K562 (cell line): ENCODE data around the gene ENDOG. TPM values are rescaled to one million over a fixed set of nuclear protein-coding genes. Genes with fewer than 3 reads are reported as not detected.

Experiments used
- ATAC-seq: fragments of 200-7000 bp; cut with Tn5 transposase; 3 replicates; pipeline ENCODE4 v1.9.1; 2020; ENCODE audit warnings: moderate library complexity
- BruUV-seq: library from RNA; stranded (reverse); fragments of 400-500 nt; replicated peaks from 2 replicates; lab custom pipeline; 2021; lab: Mats Ljungman, UMichigan
- CTCF ChIA-PET: fragments of 300-600 bp; formaldehyde crosslinking; extraction: SDS; loops from one replicate; lab custom pipeline; 2021; ENCODE audit warnings: low intra/inter-chr PET ratio; lab: Yijun Ruan, JAX
- POLR2A ChIA-PET: fragments of 300-600, 350-650 bp; sonication (Branson Sonifier 250); formaldehyde crosslinking; extraction: SDS; loops from one replicate; lab custom pipeline; 2021; ENCODE audit warnings: antibody characterized with exemption, inconsistent platforms; lab: Yijun Ruan, JAX
- DNase-seq, 4 experiments: peaks; one replicate each; pipeline versions ENCODE4 v3.0.0 to v3.0.0-alpha.2; 2011 to 2018; ENCODE audit warnings: low spot score in 3 of 4, mixed read lengths in 3 of 4; ENCODE audit errors: extremely low read depth in 1 of 4
- FAIRE-seq: peaks from 2 replicates; lab custom pipeline; 2011; peaks lifted over from hg19 to GRCh38; lab: Jason Lieb, UNC
- H2AFZ ChIP-seq: 2 replicates; pipeline ENCODE4 v1.6.0; 2011; ENCODE audit warnings: low read depth, low read length, control low read depth, inconsistent platforms
- H3K27ac ChIP-seq: fragments of 200-600 bp; 3 replicates; pipeline ENCODE4 v1.8.0; 2011; ENCODE audit warnings: low read depth, mild to moderate bottlenecking, control low read depth, inconsistent platforms, low read length, moderate library complexity, mixed read lengths; ENCODE audit errors: extremely low read depth
- H3K27me3 ChIP-seq, 2 experiments: fragments of 300-600 bp in 1 of 2; 2 replicates in 1 of 2; 3 replicates in 1 of 2; pipeline versions ENCODE4 v1.6.0 to v1.8.0; 2011; ENCODE audit warnings: inconsistent platforms in 2 of 2, low read length in 2 of 2, mild to moderate bottlenecking in 1 of 2, mixed read lengths in 1 of 2, moderate library complexity in 1 of 2; ENCODE audit not compliant: control insufficient read depth in 2 of 2, insufficient read depth in 2 of 2
- H3K36me3 ChIP-seq: fragments of 300-600 bp; 3 replicates; pipeline ENCODE4 v1.8.0; 2011; ENCODE audit warnings: mild to moderate bottlenecking, low read length, inconsistent platforms; ENCODE audit not compliant: control insufficient read depth, insufficient read depth
- H3K4me1 ChIP-seq, 2 experiments: fragments of 200-600 bp in 1 of 2; replicated peaks in 1 of 2; 2 replicates in 1 of 2; 3 replicates in 1 of 2; pipeline versions ENCODE4 v1.5.1 to v1.8.0; 2011; ENCODE audit warnings: inconsistent platforms in 2 of 2, low read length in 2 of 2, mild to moderate bottlenecking in 1 of 2, mixed read lengths in 1 of 2, moderate library complexity in 1 of 2; ENCODE audit not compliant: control insufficient read depth in 2 of 2, insufficient read depth in 2 of 2
- H3K4me2 ChIP-seq: 2 replicates; pipeline ENCODE4 v1.6.1; 2011; ENCODE audit warnings: low read length, control low read depth, inconsistent platforms, mixed read lengths; ENCODE audit not compliant: insufficient read depth
- H3K4me3 ChIP-seq: fragments of 200-600 bp; sonication (generic), shearing (Covaris generic); 2 replicates; pipeline ENCODE4 v1.5.1; 2016; ENCODE audit warnings: control low read depth, inconsistent platforms
- H3K79me2 ChIP-seq: fragments of 200-600 bp; 3 replicates; pipeline ENCODE4 v1.8.0; 2011; ENCODE audit warnings: low read length, inconsistent platforms; ENCODE audit not compliant: control insufficient read depth, insufficient read depth
- H3K9ac ChIP-seq, 2 experiments: 2 replicates each; pipeline versions ENCODE4 v1.6.0 to v1.6.1; 2011; ENCODE audit warnings: low read depth in 2 of 2, low read length in 2 of 2, control low read depth in 1 of 2, inconsistent platforms in 1 of 2, mild to moderate bottlenecking in 1 of 2, mixed read lengths in 1 of 2; ENCODE audit not compliant: insufficient read depth in 1 of 2
- H3K9me1 ChIP-seq: one replicate; pipeline ENCODE4 v1.6.0; 2011; ENCODE audit warnings: inconsistent platforms, mild to moderate bottlenecking, low read length, moderate library complexity; ENCODE audit not compliant: control insufficient read depth, insufficient read depth
- H3K9me3 ChIP-seq: replicated peaks from 2 replicates; pipeline ENCODE4 v1.5.1; 2011; ENCODE audit warnings: low read depth, low read length, inconsistent platforms; ENCODE audit not compliant: control insufficient read depth, insufficient read depth
- H4K20me1 ChIP-seq: replicated peaks from 2 replicates; pipeline ENCODE4 v1.6.1; 2011; ENCODE audit warnings: low read length, inconsistent platforms, mixed read lengths; ENCODE audit not compliant: control insufficient read depth, insufficient read depth
- CEBPB ChIP-seq: fragments of 450-650 bp; IDR thresholded peaks from 2 replicates; pipeline ENCODE4 v1.6.1; 2016; ENCODE audit warnings: missing genetic modification characterization, missing compliant biosample characterization
- CUX1 ChIP-seq: fragments of 200-800 bp; sonication (Bioruptor generic); IDR thresholded peaks from 2 replicates; pipeline ENCODE4 v1.6.1; 2016; ENCODE audit warnings: missing genetic modification characterization, missing compliant biosample characterization
- ELF4 ChIP-seq: fragments of 450-650 bp; formaldehyde crosslinking; IDR thresholded peaks from 2 replicates; pipeline ENCODE4 v1.4.0; 2022; ENCODE audit warnings: missing genetic modification characterization
- GTF2A2 ChIP-seq: IDR thresholded peaks from 2 replicates; pipeline ENCODE4 v1.6.1; 2016; ENCODE audit warnings: mild to moderate bottlenecking, missing genetic modification characterization, missing compliant biosample characterization
- HOMEZ ChIP-seq: fragments of 250-450 bp; sonication (Bioruptor Pico); IDR thresholded peaks from 2 replicates; pipeline ENCODE4 v1.4.0; 2020; ENCODE audit warnings: mild to moderate bottlenecking, moderate library complexity
- MAX ChIP-seq: sonication (generic); formaldehyde crosslinking; IDR thresholded peaks from 2 replicates; pipeline ENCODE4 v1.9.0; 2022; ENCODE audit warnings: mild to moderate bottlenecking, missing genetic modification reagents
- MYBL2 ChIP-seq, 2 experiments: fragments of 450-650 bp in 1 of 2; sonication (generic) in 1 of 2; formaldehyde crosslinking in 1 of 2; IDR thresholded peaks; 2 replicates each; pipeline versions ENCODE4 v1.6.1 to v1.8.1; 2017 to 2022; ENCODE audit warnings: borderline replicate concordance in 1 of 2, inconsistent platforms in 1 of 2, low read depth in 1 of 2, mild to moderate bottlenecking in 1 of 2, missing genetic modification reagents in 1 of 2, moderate library complexity in 1 of 2
- NFRKB ChIP-seq: fragments of 450-650 bp; IDR thresholded peaks from 2 replicates; pipeline ENCODE4 v1.6.1; 2016; ENCODE audit warnings: low read depth
- PBX2 ChIP-seq, 2 experiments: IDR thresholded peaks in 1 of 2; conservative IDR thresholded peaks in 1 of 2; 2 replicates each; pipeline ENCODE4 v1.6.1; 2016; ENCODE audit warnings: low read depth in 2 of 2, mild to moderate bottlenecking in 1 of 2, missing compliant biosample characterization in 1 of 2, missing genetic modification characterization in 1 of 2, moderate library complexity in 1 of 2
- ZFX ChIP-seq: sonication (generic); formaldehyde crosslinking; IDR thresholded peaks from 2 replicates; pipeline ENCODE4 v1.8.0; 2022; ENCODE audit warnings: mild to moderate bottlenecking, missing genetic modification reagents, moderate library complexity
- ZNF143 ChIP-seq: sonication (generic); formaldehyde crosslinking; IDR thresholded peaks from 2 replicates; pipeline ENCODE4 v1.9.0; 2022; ENCODE audit warnings: mild to moderate bottlenecking, missing genetic modification reagents
- ZNF589 ChIP-seq: fragments of 200-800 bp; sonication (Bioruptor generic); IDR thresholded peaks from 2 replicates; pipeline ENCODE4 v1.6.1; 2016; ENCODE audit warnings: low read depth, missing genetic modification characterization, missing compliant biosample characterization
- WGBS: fragments of 100-300 bp; shearing (Covaris generic); methylation state at CpG from one replicate; pipeline ENCODE4 v1.1.6; 2016; ENCODE audit warnings: low coverage, mixed read lengths; ENCODE audit not compliant: insufficient coverage; ENCODE audit errors: missing lambda C conversion rate; 5-methylcytosine and 5-hydroxymethylcytosine counted together
- in situ Hi-C: fragments of 300-500 bp; cut with MboI; formaldehyde crosslinking; loops from 4 replicates; pipeline ENCODE4 v1.15.0; 2018; ENCODE audit warnings: inconsistent platforms, mixed read lengths
- intact Hi-C: fragments of 100-400 bp; cut with micrococcal nuclease; formaldehyde crosslinking; loops from 2 replicates; pipeline ENCODE4 v1.14.2; 2022
- polyA plus RNA-seq, 8 experiments: library from polyadenylated mRNA; depleted of rRNA in 4 of 8; stranded (reverse) in 5 of 8; unstranded in 3 of 8; fragments of >200 nt; fragmentation: Nextera tagmentation in 2 of 8; fragmentation: Illumina TruSeq in 1 of 8; extraction: Ambion mirVana in 2 of 8; extraction: Trizol in 1 of 8; gene quantifications; 2 replicates each; pipeline versions ENCODE4 v1.2.1 to v1.2.3, GENCODE V29; 2011 to 2014; ENCODE audit warnings: inconsistent platforms in 1 of 8, missing spikeins in 1 of 8
- total RNA-seq, 7 experiments: library from RNA; depleted of rRNA in 6 of 7; stranded (reverse); fragments of >200 nt in 6 of 7; fragmentation: Illumina TruSeq in 2 of 7; extraction: Trizol in 2 of 7; gene quantifications; 2 replicates each; pipeline versions ENCODE4 v1.2.1 to v1.2.3, GENCODE V29; 2011 to 2021; ENCODE audit warnings: low replicate concordance in 1 of 7

Gene ENDOG
- total and polyA plus RNA-seq, 9 of the 15 experiments (the other 6 are each of a cell fraction or from before 2014, with no cell fraction given), result 1.2 to 91.0 (median 25.5) TPM

- in situ Hi-C loops, result no loop called here
- FAIRE-seq (no peak), DNase-seq (peak in 1 of 4 experiments; percentile 2), ATAC-seq (no peak)
- Histone ChIP-seq H3K9me3 (no peaks in the 10 kb centered on the region), H3K9ac (0 out of 4 replicates have a peak overlapping the region, but pooled peaks of 1 of the 2 experiments have one; percentile 52), H3K9me1 (no peaks in the 10 kb centered on the region), H2AFZ (no peak overlapping the region), H3K79me2 (peaks cover 9% of the 10 kb centered on the region), H3K27ac (no peak overlapping the region), H3K27me3 (no peaks in the 10 kb centered on the region), H3K36me3 (peaks cover 22% of the 10 kb centered on the region; the same call in 2 of the 3 replicates), H3K4me1 (peaks cover 2 to 24% of the 10 kb centered on the region in 2 experiments; a peak in 4 of 5 replicates), H4K20me1 (no peaks in the 10 kb centered on the region), H3K4me2 (no peak overlapping the region), H3K4me3 (no peak overlapping the region)
- ChIA-PET POLR2A (no interaction called here), CTCF (no interaction called here)
- intact Hi-C loops, result no loop called here
- BruUV-seq, result no TSS peak
- WGBS, result 79% methylated on average over 7 of the region's 10 CpGs
- TF ChIP-seq ZNF143 (CRISPR knock-in tag), result no peak
- TF ChIP-seq PBX2 (CRISPR knock-in tag; IDR thresholded peaks at IDR 0.05; ENCODE audit: low read depth), result no peak
- no peak for TF ChIP-seq PBX2 (tag; conservative IDR thresholded peaks at IDR 0.05; ENCODE audit: low read depth)
- no peak for TF ChIP-seq CEBPB
- no peak for TF ChIP-seq HOMEZ (CRISPR knock-in tag)
- TF ChIP-seq ZFX (CRISPR knock-in tag), result no peak
- no peak for TF ChIP-seq ZNF589 (CRISPR knock-in tag)
- no peak for TF ChIP-seq CUX1 (CRISPR knock-in tag)
- no peak for TF ChIP-seq NFRKB
- no peak for TF ChIP-seq ELF4 (CRISPR knock-in tag)
- TF ChIP-seq MYBL2 (IDR thresholded peaks at IDR 0.05; ENCODE audit: low read depth), result no peak
- no peak for TF ChIP-seq MYBL2 (CRISPR knock-in tag; IDR thresholded peaks at IDR 0.05; ENCODE audit: borderline replicate concordance)
- no peak for TF ChIP-seq GTF2A2 (tag)
- TF ChIP-seq MAX, result no peak
These were observed 15.4 kb downstream of the ENDOG start for GRCh38 chr9:128833696-128834095.
